C4-2B (cell line): Measurements from ENCODE around the gene SGMS1.

ENCODE experiments used
- CTCF ChIP-seq: fragments of 450-650 bp; conservative IDR thresholded peaks from 2 replicates; pipeline ENCODE4 v1.5.1; 2017; ENCODE audit warnings: mild to moderate bottlenecking
- ZFX ChIP-seq: fragments of 450-650 bp; IDR thresholded peaks from 2 replicates; pipeline ENCODE4 v1.6.1; 2017

DNA sequence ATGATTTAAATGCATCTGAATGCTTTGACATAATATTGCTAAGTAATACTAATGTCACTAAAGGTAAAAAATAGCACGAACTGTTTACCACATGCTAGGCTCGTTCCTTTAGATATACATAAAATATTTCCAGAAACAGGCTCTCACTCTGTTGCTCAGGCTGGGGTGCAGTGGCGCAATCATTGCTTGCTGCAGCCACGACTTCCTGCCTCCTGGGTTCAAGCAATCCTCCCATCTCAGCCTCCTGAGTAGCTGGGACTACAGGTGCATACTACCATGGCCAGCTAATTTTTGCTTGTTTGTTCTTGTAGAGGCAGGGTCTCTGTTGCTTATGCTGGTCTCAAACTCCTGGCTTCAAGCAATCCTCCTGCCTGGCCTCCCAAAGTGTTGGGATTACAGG, 183.3 kb downstream of the SGMS1 start:
- no peak for TF ChIP-seq ZFX
- TF ChIP-seq CTCF, result no peak
